Measurements from ENCODE around the gene TRIAP1.

GRCh38 chr12:120490833-120491512, 44.8 kb upstream of the TRIAP1 start:
- no peak for TF ChIP-seq CTCF (IDR thresholded peaks at IDR 0.05)
- no peak for TF ChIP-seq REST (IDR thresholded peaks at IDR 0.05; ENCODE audit: insufficient read depth in 1 of 2, low read depth in 2 of 2, low read length in 1 of 2)
- TF ChIP-seq POLR2AphosphoS5 (IDR thresholded peaks at IDR 0.05; ENCODE audit: low read depth, low read length): no peak

All from Panc1 (cell line).